Esophagus squamous epithelium (tissue), 5 donors: ENCODE results near the gene RHEBL1. TPM values are rescaled to one million over a fixed set of nuclear protein-coding genes. Genes with fewer than 3 reads are reported as not detected.

ENCODE experiments used
- DNase-seq: peaks from one replicate; lab custom pipeline; 2025; lab: John Stamatoyannopoulos, UW
- H3K27ac ChIP-seq, 4 donors: fragments of 200-600 bp; sonication (generic); one replicate each; pipeline ENCODE4 v1.5.1; 2016 to 2019; ENCODE audit warnings: mild to moderate bottlenecking in 1 of 4
- H3K27me3 ChIP-seq, 4 donors: fragments of 200-600 bp; sonication (generic); 1 replicate in 3 of 4; 2 replicates in 1 of 4; pipeline versions ENCODE4 v1.5.1 to v1.6.0; 2017 to 2021; ENCODE audit warnings: antibody characterized with exemption in 1 of 4
- H3K36me3 ChIP-seq, 3 donors: fragments of 200-600 bp; sonication (generic); one replicate each; pipeline ENCODE4 v1.5.1; 2016 to 2019
- H3K4me1 ChIP-seq, 3 donors: fragments of 200-600 bp; sonication (generic); one replicate each; pipeline ENCODE4 v1.5.1; 2017 to 2019
- H3K4me3 ChIP-seq, 4 donors: fragments of 200-600 bp; sonication (generic); 1 replicate in 3 of 4; 2 replicates in 1 of 4; pipeline ENCODE4 v1.5.1; 2016 to 2019; ENCODE audit warnings: mild to moderate bottlenecking in 2 of 4, moderate library complexity in 1 of 4
- H3K9me3 ChIP-seq, 3 donors: fragments of 200-600 bp; sonication (generic); one replicate each; pipeline ENCODE4 v1.5.1; 2016 to 2019
- POLR2A ChIP-seq, 4 donors: fragments of 450-650 bp; IDR thresholded peaks; one replicate each; pipeline ENCODE4 v1.6.1; 2017; ENCODE audit warnings: antibody characterized with exemption in 4 of 4, mild to moderate bottlenecking in 4 of 4, moderate library complexity in 3 of 4
- WGBS, 2 donors: methylation state at CpG; one replicate each; pipeline ENCODE4 v1.1.5; 2018; 5-methylcytosine and 5-hydroxymethylcytosine counted together
- intact Hi-C: fragments of 100-400 bp; cut with DNase I; formaldehyde crosslinking; loops from one replicate; pipeline ENCODE4 v1.15.0; 2022
- total RNA-seq, 4 donors: library from RNA; depleted of rRNA; stranded (reverse); fragments of >200 nt; gene quantifications; one replicate each; pipeline ENCODE4 v1.1.0, GENCODE V29; 2016
- TF ChIP-seq, protein P1 (sequence below), 6 experiments: fragments of 450-650 bp in 4 of 6; fragments of 200-600 bp in 2 of 6; sonication (generic) in 2 of 6; IDR thresholded peaks; one replicate each; pipeline ENCODE4 v1.5.1; 2016 to 2019; ENCODE audit warnings: antibody characterized with exemption in 6 of 6, mild to moderate bottlenecking in 4 of 6, moderate library complexity in 4 of 6
- donor health status: DM: yes; HTN: yes; CAD: no.

RHEBL1 gene
- total RNA-seq, 4 donors from 2014 or later: 0.23 to 0.44 TPM; not detected in 2

DNA sequence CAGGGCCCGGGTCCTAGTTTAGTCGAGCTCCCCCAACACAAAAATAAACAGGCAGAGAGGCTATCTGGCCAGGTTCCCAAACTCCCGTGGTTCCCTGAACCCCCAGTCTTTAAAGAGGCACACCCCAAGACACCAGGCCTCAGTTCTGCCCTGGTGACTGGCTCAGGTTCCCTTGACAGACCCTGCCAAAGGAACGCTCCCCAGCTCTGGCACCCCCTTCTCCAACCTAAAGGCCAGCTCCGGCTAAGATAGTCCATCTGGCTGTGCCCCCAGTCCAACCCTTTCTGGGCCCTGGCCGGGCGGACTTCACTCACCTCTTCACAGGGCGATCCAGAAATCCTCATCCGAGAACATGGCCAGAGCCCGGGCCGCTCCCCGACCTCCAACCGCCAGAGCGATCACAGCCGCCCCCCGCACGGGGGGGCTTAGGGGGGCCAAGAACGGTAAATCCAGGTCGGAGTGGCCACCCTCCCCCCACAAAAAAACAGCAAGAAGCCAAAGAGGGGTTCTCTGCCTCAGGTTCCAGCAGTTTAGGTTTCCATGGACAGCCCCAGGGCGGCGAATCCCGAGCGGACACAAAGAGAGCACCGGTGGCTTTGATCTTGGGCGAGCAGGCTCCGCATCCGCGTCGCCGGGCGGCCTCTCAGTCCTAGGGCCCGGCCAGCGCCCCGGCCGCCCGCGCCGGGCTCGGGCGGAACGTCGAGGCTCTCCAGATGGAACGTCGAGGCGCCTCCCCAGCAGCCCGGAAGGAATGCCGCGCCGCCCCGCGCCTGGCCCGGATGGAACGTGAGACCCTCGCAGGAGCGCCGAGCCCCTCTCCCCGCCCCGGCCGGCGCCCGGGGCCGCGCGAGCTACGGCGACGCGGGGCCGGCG is 10.2 kb downstream of the RHEBL1 start:
- intact Hi-C loops: loop anchor here (10.0 kb wide), 1 partner anchor 65 kb away; no protein-coding TSS in a partner anchor
- 0% methylated on average over 3 to 5 of the region's 70 CpGs for whole genome bisulfite sequencing, 2 donors

DNA sequence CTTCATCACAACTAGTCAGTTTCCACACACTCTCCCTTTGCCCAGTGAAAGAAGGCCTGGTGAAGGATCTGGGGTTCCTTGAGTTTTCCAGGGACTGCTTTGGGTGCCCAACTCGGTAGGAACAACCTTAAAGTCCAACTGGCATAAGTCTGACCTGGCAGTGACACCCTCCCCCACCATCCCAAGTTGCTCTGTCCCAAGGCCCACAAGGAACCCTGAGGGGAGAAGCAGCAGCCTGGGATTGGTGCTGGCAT is 10.8 kb downstream of the RHEBL1 start:
- TF ChIP-seq, protein P1, sequence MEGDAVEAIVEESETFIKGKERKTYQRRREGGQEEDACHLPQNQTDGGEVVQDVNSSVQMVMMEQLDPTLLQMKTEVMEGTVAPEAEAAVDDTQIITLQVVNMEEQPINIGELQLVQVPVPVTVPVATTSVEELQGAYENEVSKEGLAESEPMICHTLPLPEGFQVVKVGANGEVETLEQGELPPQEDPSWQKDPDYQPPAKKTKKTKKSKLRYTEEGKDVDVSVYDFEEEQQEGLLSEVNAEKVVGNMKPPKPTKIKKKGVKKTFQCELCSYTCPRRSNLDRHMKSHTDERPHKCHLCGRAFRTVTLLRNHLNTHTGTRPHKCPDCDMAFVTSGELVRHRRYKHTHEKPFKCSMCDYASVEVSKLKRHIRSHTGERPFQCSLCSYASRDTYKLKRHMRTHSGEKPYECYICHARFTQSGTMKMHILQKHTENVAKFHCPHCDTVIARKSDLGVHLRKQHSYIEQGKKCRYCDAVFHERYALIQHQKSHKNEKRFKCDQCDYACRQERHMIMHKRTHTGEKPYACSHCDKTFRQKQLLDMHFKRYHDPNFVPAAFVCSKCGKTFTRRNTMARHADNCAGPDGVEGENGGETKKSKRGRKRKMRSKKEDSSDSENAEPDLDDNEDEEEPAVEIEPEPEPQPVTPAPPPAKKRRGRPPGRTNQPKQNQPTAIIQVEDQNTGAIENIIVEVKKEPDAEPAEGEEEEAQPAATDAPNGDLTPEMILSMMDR (IDR thresholded peaks at IDR 0.05): no peak
- no peak for TF ChIP-seq POLR2A (IDR thresholded peaks at IDR 0.05)
- Histone ChIP-seq H3K9me3 (no peaks in the 10 kb centered on the region), H3K36me3 (peaks cover 6 to 14% (median 7%) of the 10 kb centered on the region in 3 donors), H3K27me3 (no peaks in the 10 kb centered on the region), H3K4me3 (peak overlapping the region; percentile 85 to 99 (median 98)), H3K27ac (peak overlapping the region; percentile 98 to 99 (median 98)), H3K4me1 (peaks cover 38 to 68% (median 38%) of the 10 kb centered on the region in 3 donors)
- intact Hi-C loops: no loop called here
- no peak for DNase-seq
- 0% methylated on average over 1 of the region's 1 CpG for WGBS, 2 donors

More for the DNA sequence above, 10.2 kb downstream of the RHEBL1 start:
- Histone ChIP-seq H3K4me3 (peak overlapping the region; percentile 85 to 99 (median 98)), H3K27ac (peak overlapping the region; percentile 98 to 99 (median 98)), H3K36me3 (peaks cover under 1 to 8% (median 2%) of the 10 kb centered on the region in 3 donors), H3K27me3 (no peaks in the 10 kb centered on the region), H3K4me1 (peaks cover 38 to 65% (median 38%) of the 10 kb centered on the region in 3 donors), H3K9me3 (no peaks in the 10 kb centered on the region)
- DNase-seq: no peak
- TF ChIP-seq, protein P1 (IDR thresholded peaks at IDR 0.05): no peak
- no peak for TF ChIP-seq POLR2A (IDR thresholded peaks at IDR 0.05)

DNA sequence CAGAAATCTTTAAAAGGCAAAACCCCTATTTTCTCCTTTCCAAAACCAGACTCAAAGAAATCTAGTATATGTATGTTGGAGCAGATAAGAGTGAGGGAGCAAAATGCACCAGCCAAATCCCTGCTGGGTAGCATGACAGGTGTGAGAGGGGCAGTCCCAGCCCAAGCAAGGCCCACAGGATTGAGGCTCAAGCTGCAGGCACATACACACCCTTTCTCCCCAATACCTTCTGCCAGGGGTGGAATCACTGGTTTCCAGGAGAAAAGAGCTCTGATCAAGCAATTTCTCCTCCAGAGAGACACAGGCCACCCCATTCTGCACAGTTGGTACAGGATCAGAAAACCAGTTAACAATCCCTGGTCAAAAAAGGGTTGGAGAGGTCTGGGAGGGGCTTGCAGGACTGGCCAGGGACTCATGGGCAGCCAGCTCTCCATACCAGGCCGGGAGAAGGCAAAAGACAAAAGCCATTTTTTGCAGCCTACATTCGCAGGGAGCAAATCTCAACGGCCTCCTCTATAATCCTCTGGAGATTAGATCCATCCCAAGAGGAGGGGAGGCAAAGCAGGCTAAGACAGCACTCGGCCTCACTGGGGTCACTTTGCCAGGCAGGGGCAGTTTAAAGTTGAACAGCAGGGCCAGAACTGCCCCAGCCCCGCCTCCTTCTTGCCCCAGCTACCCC is 11.3 kb downstream of the RHEBL1 start:
- Histone ChIP-seq H3K4me3 (peak overlapping the region; percentile 85 to 99 (median 98)), H3K4me1 (peaks cover 38 to 69% (median 38%) of the 10 kb centered on the region in 3 donors), H3K36me3 (peaks cover 11 to 19% (median 12%) of the 10 kb centered on the region in 3 donors), H3K27ac (peak overlapping the region; percentile 98 to 99 (median 98)), H3K27me3 (no peaks in the 10 kb centered on the region), H3K9me3 (no peaks in the 10 kb centered on the region)
- no peak for DNase-seq
- intact Hi-C loops: no loop called here
- 0 to 12% methylated on average over 5 of the region's 5 CpGs for WGBS, 2 donors
- no peak for TF ChIP-seq POLR2A (IDR thresholded peaks at IDR 0.05)
- TF ChIP-seq, protein P1 (IDR thresholded peaks at IDR 0.05): no peak

DNA sequence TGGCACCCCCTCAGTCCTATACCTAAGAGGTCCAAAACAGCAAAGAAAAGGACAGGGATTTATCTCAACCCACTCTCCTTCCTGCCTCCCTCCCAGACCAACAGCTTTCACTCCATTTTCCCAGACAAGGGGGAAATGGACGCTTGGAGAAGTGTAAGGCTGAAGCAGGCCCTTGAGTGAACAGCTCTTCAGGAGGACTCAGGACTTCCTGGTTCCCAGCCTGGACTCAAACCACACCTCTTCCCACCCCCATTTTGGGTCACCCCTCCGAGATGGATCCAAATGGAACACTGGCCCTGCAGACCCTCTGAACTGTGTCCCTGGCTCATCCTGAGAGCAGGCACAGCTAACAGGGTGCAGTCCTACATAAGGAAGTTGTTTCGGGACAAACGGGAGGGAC is 11.9 kb downstream of the RHEBL1 start:
- TF ChIP-seq POLR2A (IDR thresholded peaks at IDR 0.05): no peak
- TF ChIP-seq, protein P1 (IDR thresholded peaks at IDR 0.05): no peak
- Histone ChIP-seq H3K27me3 (no peaks in the 10 kb centered on the region), H3K9me3 (no peaks in the 10 kb centered on the region), H3K4me3 (peak overlapping the region; percentile 85 to 99 (median 98)), H3K4me1 (peaks cover 38 to 75% (median 38%) of the 10 kb centered on the region in 3 donors), H3K27ac (peak overlapping the region; percentile 43 to 99 (median 98)), H3K36me3 (peaks cover 14 to 25% (median 18%) of the 10 kb centered on the region in 3 donors)
- WGBS, 2 donors: 0 to 4% methylated on average over 4 of the region's 4 CpGs
- no peak for DNase-seq
- intact Hi-C loops: no loop called here
